ENCODE measurements around the gene SEC24D.

SEC24D gene

DNA sequence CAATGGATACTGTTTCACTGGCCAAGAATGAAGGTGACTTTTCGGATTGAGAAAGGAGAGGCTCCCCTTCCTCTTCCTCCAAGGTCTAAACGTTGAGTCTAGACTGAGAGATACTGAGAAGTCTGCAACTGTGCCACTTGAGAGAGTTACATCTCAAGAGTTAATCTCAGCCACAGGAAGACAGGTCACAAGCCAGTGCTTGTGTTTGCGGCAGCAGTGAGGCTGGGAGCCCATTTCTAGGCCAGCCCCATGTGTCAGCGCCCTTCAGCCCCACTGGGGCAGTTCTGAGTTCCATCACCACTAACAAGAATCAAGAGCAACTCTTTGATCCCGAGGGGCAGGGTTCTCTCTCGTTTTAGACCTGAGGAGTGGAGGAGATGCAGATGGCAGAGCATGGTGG lies 7.3 kb upstream of the SEC24D start:
- DNase-seq = no peak

DNA sequence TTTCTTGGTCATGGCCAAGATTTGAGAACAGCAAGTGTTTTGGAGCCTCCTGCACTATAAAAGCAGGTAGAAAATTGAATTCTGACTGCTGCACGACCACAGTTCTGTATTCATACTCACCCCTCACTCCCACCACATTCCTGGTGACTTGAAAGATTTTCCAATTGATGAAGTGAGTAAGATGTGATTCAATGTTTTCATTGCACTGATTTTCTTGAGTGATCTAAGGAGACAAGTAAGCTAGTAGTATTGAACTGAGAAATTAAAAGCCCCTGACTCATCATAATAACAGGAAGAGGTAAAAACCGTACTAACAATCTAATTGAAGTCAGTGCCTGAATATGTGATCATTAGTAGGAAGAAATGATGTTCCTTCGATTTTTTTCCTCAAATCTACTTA lies 6.1 kb upstream of the SEC24D start:
- DNase-seq = no peak

DNA sequence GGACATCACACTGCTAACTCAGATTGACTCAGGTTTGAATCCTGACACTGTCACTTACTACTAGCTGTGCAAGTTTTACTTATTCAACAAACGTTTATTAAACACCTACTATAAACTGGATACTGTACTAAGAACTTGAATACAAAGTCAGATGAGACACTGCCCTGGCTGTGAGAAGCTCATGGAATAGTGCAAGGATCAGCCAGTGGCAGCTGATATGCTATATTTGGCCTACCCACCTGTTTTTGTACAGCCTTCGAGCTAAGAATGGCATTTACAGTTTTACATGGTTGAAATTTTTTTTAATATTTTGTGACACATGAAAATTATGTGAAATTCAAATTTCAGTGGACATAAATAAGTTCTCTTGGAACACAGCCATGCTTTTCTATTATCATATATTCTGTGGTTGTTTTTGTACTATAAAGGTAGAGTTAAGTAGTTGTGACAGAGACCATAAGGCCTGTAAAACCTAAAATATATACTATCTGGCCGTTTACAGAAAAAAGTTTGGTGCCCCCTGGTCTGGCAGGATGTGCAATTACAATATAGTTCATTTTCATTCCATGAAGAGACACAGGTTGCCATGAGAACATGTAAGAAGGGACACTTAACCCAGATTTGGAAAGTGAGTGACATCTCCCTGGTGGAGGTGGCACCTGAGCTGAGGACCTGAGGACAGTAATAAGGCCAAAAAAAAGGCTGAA lies 3.4 kb upstream of the SEC24D start:
- DNase-seq = no peak

DNA sequence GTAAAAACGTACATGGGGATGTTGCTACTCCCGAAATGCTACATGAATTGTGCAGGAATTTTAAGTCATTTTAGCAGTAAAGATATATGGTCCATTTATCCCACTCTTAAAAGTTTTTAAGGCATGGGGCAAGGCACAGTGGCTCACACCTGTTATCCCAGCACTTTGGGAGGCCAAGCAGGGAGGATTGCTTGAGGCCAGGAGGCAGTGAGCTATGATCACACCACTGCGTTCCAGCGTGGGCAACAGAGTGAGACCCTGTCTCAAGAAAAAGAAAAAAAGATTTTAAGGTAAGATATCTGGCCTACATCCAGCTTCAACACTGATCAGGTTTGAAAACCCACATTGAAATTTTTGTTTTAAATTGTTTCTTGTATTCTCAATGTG lies 1.2 kb upstream of the SEC24D start:
- DNase-seq = no peak

DNA sequence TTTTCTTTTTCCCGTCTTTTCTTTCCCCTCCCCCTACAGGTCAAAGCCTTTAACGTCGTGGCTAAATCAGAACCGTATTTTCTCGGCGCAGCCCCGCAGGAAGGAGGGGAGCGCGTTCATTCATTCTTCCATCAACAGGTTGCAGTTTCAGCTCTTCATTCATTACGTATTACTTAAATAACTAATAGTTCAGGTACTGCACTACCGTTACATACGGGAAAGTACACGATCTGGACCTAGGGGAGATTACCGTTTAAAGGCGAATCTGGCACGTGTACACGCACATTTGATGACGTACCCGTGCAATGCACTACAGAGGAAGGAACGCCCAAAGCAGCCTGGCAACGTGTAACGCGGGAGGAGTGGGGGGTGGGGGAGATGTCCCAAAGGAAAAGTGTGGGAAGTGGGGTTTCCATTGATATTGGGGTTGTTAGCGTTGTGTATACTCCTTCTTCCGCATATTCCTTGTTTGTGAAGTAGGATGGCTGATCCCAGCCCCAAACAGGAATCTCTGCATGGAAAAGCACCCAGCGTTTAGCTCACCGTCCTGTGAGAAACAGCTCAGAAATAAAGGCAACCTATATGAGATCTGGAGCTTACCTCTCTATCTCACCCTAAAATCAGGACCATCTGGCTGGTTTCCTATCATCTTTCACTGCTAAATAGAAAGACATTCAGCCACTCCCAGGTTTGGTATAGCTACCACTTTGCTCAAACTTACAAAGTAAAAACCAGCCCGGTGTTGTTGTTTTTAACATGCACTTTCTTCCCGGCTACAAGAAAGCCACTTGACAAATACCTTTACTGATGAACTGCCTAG lies 585 bp upstream of the SEC24D start:
- DNase-seq = peak; percentile 69

DNA sequence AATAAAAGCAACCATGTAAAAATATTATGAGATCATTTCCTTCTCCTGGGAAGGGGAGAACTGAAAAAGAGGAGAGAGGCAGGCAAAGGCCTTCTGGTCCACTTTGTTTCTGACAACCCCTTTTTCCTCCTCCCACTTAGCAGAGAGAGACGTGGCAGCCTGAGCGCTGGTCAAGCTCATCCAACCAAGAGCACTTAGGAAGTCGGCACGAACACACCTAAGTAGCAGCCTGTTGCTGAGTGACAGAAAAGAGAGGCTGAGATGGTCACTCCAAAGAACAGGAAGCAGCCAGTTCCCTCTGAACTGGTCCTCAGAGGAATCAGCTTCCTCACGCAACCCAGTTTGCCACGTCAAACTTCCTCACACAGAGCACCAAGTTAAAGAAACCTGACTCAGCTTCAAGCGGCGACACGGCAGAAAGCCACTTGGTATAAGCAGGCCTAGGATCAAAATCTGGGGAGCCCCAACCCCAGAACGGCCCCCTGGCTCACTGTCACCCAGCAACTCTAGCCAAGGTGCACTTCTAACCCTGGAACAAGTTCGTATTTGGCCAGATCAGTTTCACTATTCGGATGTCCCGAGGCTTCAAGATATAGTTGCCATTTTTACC lies 861 bp downstream of the SEC24D start:
- DNase-seq = peak; percentile 93

DNA sequence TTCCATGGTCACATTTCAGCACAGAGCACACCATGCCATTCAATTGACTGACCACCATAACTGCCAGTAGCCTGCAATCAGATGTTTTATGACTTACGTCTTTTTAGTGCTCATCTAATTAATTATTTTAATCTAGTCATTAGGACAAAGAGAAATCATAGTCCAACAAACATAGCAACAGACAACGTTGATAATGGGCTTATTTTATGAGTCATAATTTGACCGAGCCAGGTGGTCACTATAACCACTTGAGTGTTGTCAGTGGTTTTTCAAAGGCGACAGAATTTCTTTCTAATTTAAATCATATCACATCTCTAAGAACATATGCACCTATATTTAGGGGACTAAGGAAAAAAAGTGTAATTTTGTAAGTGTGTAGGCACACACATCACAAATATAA lies 1.9 kb downstream of the SEC24D start:
- no peak for DNase-seq

DNA sequence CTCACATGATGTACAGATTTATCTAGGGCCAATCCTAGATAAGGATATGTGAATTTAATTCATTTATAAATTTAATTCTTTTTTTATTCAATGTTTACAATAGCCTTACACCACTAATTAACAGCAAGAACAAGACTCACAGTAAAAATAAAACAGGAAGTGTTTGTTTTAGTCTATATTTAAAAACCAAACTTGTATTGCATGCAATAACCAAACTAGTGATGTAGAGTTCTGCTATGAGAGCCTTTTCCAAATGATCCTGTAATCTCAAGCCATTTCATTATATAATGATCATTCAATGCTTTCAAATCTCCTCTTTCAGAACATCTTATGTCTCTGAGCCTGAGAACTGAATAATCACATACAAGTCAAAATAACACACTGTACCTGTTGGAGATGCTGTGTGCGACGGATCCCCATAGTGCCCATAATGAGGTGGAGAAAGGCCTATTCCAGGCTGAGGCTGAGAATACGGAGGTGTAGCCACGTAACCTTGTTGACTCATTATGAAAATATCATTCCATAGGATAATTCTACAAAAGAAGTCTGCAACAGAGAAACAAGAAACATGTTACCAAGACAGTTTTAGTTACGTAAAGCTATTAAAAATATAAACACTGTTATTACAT lies 2.6 kb downstream of the SEC24D start:
- no peak for DNase-seq

DNA sequence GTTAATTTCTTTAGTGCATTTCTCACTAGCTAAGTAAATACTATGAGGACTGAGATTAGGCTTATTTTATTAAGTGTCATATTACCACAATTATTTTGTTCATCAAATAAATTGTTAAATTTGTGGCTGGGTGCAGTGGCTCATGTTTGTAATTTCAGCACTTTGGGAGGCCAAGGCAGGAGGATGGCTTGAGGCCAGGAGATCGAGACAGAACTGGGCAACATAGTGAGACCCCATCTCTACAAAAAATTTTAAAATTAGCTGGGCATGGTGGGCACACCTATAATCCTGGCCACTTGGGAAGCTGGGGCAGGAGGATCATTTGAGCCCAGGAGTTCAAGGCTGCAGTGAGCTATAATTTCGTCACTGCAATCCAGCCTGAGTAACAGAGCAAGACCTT lies 6.8 kb downstream of the SEC24D start:
- DNase-seq = no peak

DNA sequence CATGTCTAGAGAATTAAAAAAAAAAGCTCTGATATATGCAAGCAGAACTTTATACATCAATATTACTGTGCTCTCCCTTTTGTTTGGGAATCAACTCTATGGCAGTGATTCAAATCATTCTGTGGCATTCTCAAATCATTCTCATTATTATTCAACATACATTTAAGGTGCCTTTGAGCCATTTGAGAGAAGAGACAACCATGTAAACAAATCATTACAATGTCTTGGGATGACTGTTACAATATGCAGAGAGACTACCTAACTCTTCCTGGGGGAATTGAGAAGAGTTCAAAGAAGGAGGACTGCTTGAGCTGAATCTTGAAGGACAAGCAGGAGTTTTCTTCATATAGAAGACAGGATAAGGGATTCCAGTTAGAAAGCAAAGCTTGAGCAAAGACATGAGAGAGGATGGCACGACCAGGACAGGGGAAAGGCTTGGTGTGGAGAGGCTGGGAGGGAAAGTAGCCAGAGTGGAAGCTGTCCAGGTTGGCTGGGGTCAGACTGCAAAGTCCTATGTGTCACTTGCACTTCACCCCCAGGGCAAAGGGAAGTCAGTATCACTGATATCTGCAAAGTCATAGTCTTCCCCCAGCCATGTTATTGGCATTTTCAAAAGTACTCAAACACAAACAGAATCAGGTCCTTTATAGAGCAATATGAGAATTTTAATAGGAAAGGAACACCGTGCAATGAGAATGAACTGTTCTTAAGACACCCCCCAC lies 9.0 kb downstream of the SEC24D start:
- no peak for DNase-seq

DNA sequence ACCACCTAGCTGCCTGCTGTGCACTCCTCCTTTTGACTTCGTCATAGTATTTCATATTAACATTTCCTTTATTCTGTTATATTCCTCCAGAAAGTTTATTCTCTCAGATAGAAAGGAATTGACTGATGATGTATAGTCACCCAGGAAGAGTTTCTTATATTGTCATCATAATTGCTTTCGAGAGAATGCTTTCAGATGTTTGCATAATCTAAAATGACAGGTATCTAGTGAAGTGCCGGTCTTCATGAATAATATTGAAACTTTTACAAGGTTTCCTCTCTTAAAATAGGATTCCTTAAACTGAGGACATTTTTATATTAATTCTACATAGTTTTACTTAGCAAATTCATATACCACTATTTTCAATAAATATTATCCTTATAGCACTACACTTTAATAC lies 10.1 kb downstream of the SEC24D start:
- no peak for DNase-seq

DNA sequence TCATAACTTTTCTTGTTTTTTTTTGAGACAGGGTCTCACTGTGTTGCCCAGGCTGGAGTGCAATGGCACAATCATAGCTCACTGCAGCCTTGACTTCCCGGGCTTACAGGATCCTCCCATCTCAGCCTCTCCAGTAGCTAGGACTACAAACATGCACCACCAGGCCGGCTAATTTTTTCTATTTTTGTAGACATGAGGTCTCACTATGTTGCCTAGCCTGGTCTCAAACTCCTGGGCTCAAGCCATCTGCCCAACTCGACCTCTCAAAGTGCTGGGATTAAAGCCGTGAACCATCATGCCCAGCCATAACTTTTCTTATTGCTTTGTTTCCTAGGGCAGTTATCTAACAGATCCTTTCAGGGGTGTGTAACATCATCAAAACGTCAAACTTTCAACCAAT lies 11.8 kb downstream of the SEC24D start:
- DNase-seq = no peak

DNA sequence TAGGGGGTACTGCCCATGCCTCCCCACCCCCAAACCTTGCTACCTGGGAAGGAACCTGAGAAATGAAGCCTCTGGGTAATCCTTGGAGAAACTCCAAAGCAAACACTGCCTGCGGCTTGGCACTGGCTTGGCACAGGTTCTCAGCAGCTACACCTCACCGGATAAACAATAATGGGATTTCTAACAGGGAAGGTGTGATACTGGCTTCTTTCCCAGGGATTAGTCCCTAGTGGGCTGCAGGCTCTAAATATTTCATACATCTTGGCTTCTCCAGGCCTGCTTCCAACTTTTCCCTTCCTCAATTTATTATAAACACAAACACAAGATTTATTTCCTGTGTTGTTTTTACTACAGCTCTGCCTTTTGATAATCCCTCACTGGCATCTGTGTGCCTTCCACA lies 12.5 kb downstream of the SEC24D start:
- no peak for DNase-seq

DNA sequence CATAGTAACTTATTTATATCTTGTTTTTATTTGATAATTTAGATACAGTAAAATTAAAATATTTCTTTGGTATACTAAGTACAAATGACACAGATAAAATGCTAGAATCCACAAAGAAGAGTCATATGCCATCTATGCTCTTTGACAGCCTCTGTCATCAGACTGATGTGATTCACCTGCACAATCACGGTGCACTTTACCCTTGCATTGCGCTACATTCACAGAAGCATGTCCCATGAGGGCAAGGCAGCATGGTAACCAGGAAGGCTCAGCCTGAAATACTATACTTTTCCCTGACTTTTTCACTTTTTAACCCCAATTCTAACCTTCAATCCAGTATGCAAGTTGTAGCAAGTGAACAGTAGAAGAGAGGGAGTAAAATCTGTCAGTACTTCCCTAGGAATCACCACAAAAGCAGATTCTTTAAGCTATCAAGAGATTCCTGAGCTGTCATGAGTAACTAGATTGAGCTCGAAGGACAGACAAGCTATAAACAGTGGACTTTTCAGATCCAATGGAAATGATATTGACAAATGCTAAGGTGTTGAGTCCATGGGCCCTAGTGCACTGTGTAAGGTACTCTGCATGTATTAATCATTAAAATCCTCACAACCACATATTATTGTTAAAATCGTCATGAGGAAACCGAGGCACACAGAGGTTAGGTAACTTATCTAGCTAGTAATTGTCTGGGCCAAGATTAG lies 14.2 kb downstream of the SEC24D start:
- DNase-seq = no peak

DNA sequence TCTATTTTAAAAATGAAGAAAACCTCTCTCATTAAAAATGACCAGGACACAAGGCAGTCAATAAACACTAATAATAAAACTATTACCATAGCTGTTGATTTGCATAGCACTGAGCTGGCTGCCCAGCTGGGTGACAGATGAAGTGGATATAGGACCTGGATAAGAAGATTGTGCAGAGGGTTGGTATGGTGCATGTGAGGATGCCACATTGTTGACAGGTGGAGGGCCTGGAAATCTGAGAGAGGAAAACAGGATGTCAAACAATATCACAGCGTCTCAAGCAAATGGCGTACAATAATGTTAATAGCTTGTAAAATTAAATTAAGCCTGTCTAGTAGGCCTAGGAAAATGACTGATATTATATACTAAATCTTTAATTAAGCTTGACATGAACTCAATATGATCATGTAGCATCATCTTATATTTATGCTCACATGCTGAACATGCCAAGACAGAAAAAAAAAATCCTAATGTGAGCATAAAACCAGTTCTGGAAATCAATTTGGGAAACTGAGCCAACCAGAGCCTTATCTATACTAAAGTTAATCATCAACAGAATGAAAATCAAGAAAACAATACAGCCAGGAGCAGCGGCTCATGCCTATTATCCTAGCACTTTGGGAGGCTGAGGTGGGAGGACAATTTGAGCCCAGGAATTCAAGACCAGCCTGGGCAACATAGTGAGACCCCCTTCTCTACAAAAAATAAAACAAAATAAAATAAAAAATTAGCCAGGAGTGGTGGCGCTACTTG lies 18.6 kb downstream of the SEC24D start:
- no peak for DNase-seq

DNA sequence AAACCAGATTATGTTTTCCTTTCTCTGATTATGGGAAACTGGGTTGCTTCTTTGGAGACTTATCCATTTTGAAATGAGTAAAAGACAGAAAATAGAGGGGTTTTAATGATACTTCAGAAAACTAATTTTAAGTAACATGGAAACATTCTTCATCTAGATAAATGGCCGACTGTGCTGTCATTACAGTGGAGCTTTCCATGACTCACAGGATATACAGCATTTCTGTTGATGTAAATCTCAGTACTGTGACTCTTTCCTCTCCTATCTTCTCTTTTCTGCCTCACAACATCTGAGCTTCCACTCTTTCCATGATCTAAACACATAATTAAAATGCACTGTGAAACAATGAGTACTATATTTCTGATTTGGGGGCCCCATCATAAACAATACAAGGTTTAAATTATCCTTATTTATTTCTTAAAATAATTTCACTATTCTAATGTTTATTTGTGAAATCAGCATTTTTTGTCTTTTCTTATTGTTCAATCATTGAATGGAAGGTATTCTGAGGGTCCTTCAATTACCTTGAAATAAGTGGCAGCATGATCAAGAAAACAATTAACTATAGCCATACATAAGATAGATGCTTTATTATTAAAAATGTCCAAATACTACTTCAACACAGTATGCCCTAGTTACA lies 19.3 kb downstream of the SEC24D start:
- no peak for DNase-seq

DNA sequence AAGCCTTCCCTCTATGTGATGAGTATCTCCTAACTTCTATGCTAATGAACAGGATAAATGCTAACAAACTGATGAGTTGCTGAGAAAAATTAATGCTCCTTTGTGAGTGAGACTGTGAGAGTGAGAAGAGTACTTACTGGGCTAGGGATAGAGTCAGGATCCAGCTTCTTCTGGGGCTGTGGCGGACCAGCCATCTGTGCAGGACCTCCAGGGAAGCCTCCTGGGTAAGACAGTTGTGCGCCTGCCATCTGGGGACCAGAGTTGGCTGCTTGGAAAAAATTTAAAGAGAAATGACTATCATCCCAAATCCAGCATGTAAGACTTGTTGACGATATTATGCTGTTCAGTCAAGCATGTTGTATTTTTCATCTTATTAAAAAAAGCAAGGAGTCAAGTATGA lies 21.0 kb downstream of the SEC24D start:
- no peak for DNase-seq

DNA sequence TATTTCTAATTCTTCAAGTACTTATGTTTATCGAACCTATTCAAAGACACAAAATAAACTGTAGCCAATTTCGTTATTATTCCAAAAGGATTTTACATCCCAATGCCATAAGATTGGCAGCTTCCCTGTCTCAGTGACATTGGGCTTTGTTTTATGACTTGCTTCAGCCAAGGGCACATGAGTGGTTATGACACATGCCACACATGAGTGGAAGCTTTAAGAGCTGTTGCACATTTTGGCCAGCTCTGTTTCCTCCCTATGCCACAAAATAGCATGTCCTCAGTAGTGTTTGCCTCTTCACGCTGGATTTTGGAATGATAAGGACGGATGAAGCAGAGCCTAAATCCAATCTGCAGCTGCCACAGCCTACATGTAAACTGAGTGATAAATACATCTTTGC lies 21.9 kb downstream of the SEC24D start:
- no peak for DNase-seq

DNA sequence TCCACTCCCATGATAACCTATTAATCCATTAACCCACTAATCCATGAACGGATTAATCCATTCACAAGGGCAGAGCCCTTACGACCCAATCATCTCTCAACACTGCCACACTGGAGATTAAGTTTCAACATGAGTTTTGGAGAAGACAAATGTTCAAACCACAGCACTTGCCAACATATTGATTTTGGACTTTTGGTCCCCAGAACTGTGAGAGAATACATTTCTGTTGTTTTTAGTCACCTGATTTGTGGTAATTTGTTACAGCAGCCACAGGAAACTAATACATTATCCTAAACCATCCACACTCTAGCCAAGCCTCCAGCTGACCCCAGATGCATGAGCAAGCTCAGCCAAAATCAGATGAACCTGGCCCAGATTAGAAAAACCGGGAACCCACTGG lies 22.4 kb downstream of the SEC24D start:
- DNase-seq = no peak

DNA sequence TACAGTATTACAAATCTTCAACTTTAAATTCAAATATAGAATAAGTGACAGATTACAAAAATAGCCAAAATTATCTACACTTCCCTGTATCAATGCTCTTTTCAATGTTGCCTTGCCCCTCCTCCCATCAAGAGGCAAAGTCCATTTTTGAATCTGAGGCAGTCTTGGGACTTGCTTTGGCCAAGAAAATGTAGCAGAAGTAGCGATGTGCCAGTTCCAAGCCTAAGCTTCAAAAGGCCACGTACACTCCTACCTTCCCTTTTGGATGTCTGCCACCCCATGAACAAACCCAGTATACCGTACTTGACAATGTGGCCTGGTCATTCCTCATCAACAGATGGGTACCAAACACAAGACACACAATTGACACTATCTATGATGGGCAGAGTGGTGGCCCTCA lies 24.1 kb downstream of the SEC24D start:
- DNase-seq = no peak
